Measurements from ENCODE around the gene CDC42BPA. TPM values are rescaled to one million over a fixed set of nuclear protein-coding genes. Genes with fewer than 3 reads are reported as not detected.

The CDC42BPA gene
- polyA plus RNA-seq, 2 of the 4 experiments (the other 2 are of a cell fraction), result 11.4 to 28.4 TPM

- TF ChIP-seq NPAS2 (CRISPR knock-in tag; IDR thresholded peaks at IDR 0.05; ENCODE audit: borderline replicate concordance) (no peak), ZC3H11A (IDR thresholded peaks at IDR 0.05) (no peak)
- TF ChIP-seq, protein P1, sequence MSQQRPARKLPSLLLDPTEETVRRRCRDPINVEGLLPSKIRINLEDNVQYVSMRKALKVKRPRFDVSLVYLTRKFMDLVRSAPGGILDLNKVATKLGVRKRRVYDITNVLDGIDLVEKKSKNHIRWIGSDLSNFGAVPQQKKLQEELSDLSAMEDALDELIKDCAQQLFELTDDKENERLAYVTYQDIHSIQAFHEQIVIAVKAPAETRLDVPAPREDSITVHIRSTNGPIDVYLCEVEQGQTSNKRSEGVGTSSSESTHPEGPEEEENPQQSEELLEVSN (IDR thresholded peaks at IDR 0.05; ENCODE audit: borderline replicate concordance, low read depth), result no peak
- ChIA-PET CTCF (interaction anchor here (0.6 to 1.7 kb wide), 3 partner anchors 16 to 70 kb away, joined by 3 to 4 read pairs (median 3); no protein-coding TSS in a partner anchor), POLR2A (no interaction called here)
- Histone ChIP-seq H3K4me3 (no peak overlapping the region), H3K4me2 (no peak overlapping the region), H3K4me1 (no peaks in the 10 kb centered on the region), H3K9me3 (no peaks in the 10 kb centered on the region), H3K27ac (no peak overlapping the region)
- DNase-seq (ENCODE audit: low read depth in 1 of 2, low spot score in 1 of 2), result no peak
- peak in 1 of 2 experiments; percentile 3; a peak in 1 of 6 replicates for ATAC-seq
- 90% methylated on average over 14 of the region's 18 CpGs for WGBS (ENCODE audit: missing lambda C conversion rate)
- no peak for FAIRE-seq
Measured at GRCh38 chr1:226984521-226985238, 333.6 kb downstream of the CDC42BPA start.

GRCh38 chr1:226983992-226984364, 334.3 kb downstream of the CDC42BPA start:
- WGBS (ENCODE audit: missing lambda C conversion rate), result 91% methylated on average over 4 of the region's 5 CpGs
- ChIA-PET POLR2A (no interaction called here), CTCF (interaction anchor here (0.6 to 1.7 kb wide), 4 partner anchors 10 to 70 kb away, joined by 3 to 4 read pairs (median 3); no protein-coding TSS in a partner anchor)
- Histone ChIP-seq H3K27ac (no peak overlapping the region), H3K4me3 (no peak overlapping the region), H3K4me2 (no peak overlapping the region), H3K4me1 (no peaks in the 10 kb centered on the region), H3K9me3 (no peaks in the 10 kb centered on the region)
- no peak for DNase-seq (ENCODE audit: low read depth in 1 of 2, low spot score in 1 of 2)
- ATAC-seq, result peak in 1 of 2 experiments; percentile 8; a peak in 3 of 6 replicates
- TF ChIP-seq RARB (CRISPR knock-in tag; IDR thresholded peaks at IDR 0.05) (no peak), RAD21 (conservative IDR thresholded peaks at IDR 0.05 in 1 of 2, IDR thresholded peaks at IDR 0.05 in 1 of 2) (no peak), CEBPB (IDR thresholded peaks at IDR 0.05) (no peak), MAFK (IDR thresholded peaks at IDR 0.05; ENCODE audit: partially characterized antibody) (no peak), MAZ (IDR thresholded peaks at IDR 0.05; ENCODE audit: borderline replicate concordance, low read depth, low read length) (no peak), RNF2 (IDR thresholded peaks at IDR 0.05; ENCODE audit: borderline replicate concordance, low read depth) (no peak), RCOR1 (IDR thresholded peaks at IDR 0.05; ENCODE audit: low read depth, low read length) (no peak)
- no peak for FAIRE-seq

DNA sequence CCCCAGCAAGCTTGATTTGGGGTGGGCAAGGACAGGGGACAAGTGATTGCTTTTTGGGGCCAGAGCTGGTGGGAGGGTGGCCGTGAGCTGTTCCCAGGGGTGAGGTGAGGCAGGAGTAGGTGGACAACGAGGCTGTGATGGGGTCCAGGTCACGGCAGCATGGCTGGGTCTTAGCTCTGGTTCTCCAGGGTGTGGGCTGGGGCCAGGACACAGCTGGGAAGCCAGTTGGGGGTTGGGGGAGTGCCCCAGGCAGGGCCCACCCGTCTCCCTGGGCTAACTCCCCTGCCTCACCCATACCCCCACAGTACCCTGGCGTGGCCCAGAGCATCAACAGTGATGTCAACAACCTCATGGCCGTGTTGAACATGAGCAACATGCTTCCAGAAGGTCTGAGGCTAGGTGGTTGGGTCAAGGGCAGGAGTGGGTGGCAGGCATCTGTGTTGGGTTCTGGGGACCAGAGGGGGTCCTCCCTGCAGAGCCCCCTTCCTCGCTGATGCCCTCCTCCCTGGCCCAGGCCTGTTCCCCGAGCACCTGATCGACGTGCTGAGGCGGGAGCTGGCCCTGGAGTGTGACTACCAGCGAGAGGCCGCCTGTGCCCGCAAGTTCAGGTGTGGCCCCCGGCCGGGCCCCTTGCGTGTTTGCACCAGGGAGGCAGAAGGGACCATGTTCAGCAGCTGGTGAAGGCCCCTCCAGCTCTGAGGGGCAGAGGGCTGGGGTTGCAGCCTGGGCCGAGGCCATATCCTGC, 334.9 kb downstream of the CDC42BPA start:
- Histone ChIP-seq H3K27ac (no peak overlapping the region), H3K4me1 (no peaks in the 10 kb centered on the region), H3K9me3 (no peaks in the 10 kb centered on the region), H3K4me2 (no peak overlapping the region), H3K4me3 (no peak overlapping the region)
- TF ChIP-seq ATOH8 (CRISPR knock-in tag; IDR thresholded peaks at IDR 0.05; ENCODE audit: low read depth) (no peak), ZC3H11A (IDR thresholded peaks at IDR 0.05) (no peak), HDAC2 (IDR thresholded peaks at IDR 0.05) (no peak), FOXS1 (CRISPR knock-in tag; IDR thresholded peaks at IDR 0.05) (no peak), FOSL2 (IDR thresholded peaks at IDR 0.05) (no peak), FOSL2 (CRISPR knock-in tag; IDR thresholded peaks at IDR 0.05) (no peak), BCL3 (IDR thresholded peaks at IDR 0.05) (no peak), ZFP36 (IDR thresholded peaks at IDR 0.05; ENCODE audit: borderline replicate concordance, partially characterized antibody) (no peak), MYC (IDR thresholded peaks at IDR 0.05; ENCODE audit: borderline replicate concordance, low read length) (no peak), MAZ (IDR thresholded peaks at IDR 0.05; ENCODE audit: borderline replicate concordance, low read depth, low read length) (no peak), PBX3 (IDR thresholded peaks at IDR 0.05) (no peak), JUNB (IDR thresholded peaks at IDR 0.05) (no peak), TFCP2L1 (CRISPR knock-in tag; IDR thresholded peaks at IDR 0.05) (no peak), MAFK (IDR thresholded peaks at IDR 0.05; ENCODE audit: partially characterized antibody) (no peak), POLR2AphosphoS2 (conservative IDR thresholded peaks at IDR 0.05; ENCODE audit: low read length) (no peak), RNF2 (IDR thresholded peaks at IDR 0.05; ENCODE audit: borderline replicate concordance, low read depth) (no peak)
- DNase-seq (ENCODE audit: low read depth in 1 of 2, low spot score in 1 of 2), result no peak
- ChIA-PET POLR2A (no interaction called here), CTCF (interaction anchor here (1.1 to 1.7 kb wide), 2 partner anchors 10 to 14 kb away, joined by 3 to 4 read pairs; no protein-coding TSS in a partner anchor)
- ATAC-seq, result no peak; a peak in 2 of 6 replicates
- no peak for FAIRE-seq
- WGBS (ENCODE audit: missing lambda C conversion rate), result 86% methylated on average over 11 of the region's 18 CpGs
